GM21529 (cell line): ENCODE data around the gene PDZD7.
A peak's percentile ranks its signal among the peaks of the same experiment; 100 is the strongest.

ENCODE experiments used
- ATAC-seq: cut with Tn5 transposase; IDR thresholded peaks from one replicate; pipeline ENCODE4 v1.9.1; 2021; ENCODE audit not compliant: unreplicated experiment

Gene PDZD7

GRCh38 chr10:101020427-101021075 is 10.4 kb downstream of the PDZD7 start:
- no peak for ATAC-seq

- no peak for ATAC-seq
Measured at GRCh38 chr10:101019440-101019703, 11.6 kb downstream of the PDZD7 start.

GRCh38 chr10:101018600-101019439 is 12.1 kb downstream of the PDZD7 start:
- no peak for ATAC-seq

GRCh38 chr10:101018118-101018599 is 12.8 kb downstream of the PDZD7 start:
- no peak for ATAC-seq

- no peak for ATAC-seq
Measured at GRCh38 chr10:101016814-101017213, 14.1 kb downstream of the PDZD7 start.

GRCh38 chr10:101015582-101015973 is 15.4 kb downstream of the PDZD7 start:
- no peak for ATAC-seq

- ATAC-seq, result no peak
Measured at GRCh38 chr10:101014966-101015581, 15.9 kb downstream of the PDZD7 start.

GRCh38 chr10:101014230-101014884 is 16.6 kb downstream of the PDZD7 start:
- no peak for ATAC-seq

- ATAC-seq, result no peak
Measured at GRCh38 chr10:101013365-101013825, 17.5 kb downstream of the PDZD7 start.

- peak; percentile 77 for ATAC-seq
Measured at GRCh38 chr10:101012525-101013364, 18.2 kb downstream of the PDZD7 start.

GRCh38 chr10:101011517-101012423 is 19.2 kb downstream of the PDZD7 start:
- no peak for ATAC-seq

GRCh38 chr10:101010329-101010728 is 20.6 kb downstream of the PDZD7 start:
- ATAC-seq, result no peak

- no peak for ATAC-seq
Measured at GRCh38 chr10:101008823-101009423, 22.0 kb downstream of the PDZD7 start.

- no peak for ATAC-seq
Measured at GRCh38 chr10:101007915-101008822, 22.8 kb downstream of the PDZD7 start.

- no peak for ATAC-seq
Measured at GRCh38 chr10:101007099-101007711, 23.7 kb downstream of the PDZD7 start.

- no peak for ATAC-seq
Measured at GRCh38 chr10:101006593-101007098, 24.3 kb downstream of the PDZD7 start.

- no peak for ATAC-seq
Measured at GRCh38 chr10:101005869-101006567, 24.9 kb downstream of the PDZD7 start.
